GM21737 (cell line): Measurements from ENCODE around the gene SMIM36.
"Not testable (repeated sequence)": the region's sequence is repeated elsewhere in the genome, so short reads cannot be mapped to it uniquely, and the experiment has no call there.

Source experiments
- ATAC-seq: cut with Tn5 transposase; IDR thresholded peaks from one replicate; pipeline ENCODE4 v1.9.1; 2021; ENCODE audit warnings: mild to moderate bottlenecking, moderate library complexity; ENCODE audit not compliant: unreplicated experiment

Gene SMIM36

DNA sequence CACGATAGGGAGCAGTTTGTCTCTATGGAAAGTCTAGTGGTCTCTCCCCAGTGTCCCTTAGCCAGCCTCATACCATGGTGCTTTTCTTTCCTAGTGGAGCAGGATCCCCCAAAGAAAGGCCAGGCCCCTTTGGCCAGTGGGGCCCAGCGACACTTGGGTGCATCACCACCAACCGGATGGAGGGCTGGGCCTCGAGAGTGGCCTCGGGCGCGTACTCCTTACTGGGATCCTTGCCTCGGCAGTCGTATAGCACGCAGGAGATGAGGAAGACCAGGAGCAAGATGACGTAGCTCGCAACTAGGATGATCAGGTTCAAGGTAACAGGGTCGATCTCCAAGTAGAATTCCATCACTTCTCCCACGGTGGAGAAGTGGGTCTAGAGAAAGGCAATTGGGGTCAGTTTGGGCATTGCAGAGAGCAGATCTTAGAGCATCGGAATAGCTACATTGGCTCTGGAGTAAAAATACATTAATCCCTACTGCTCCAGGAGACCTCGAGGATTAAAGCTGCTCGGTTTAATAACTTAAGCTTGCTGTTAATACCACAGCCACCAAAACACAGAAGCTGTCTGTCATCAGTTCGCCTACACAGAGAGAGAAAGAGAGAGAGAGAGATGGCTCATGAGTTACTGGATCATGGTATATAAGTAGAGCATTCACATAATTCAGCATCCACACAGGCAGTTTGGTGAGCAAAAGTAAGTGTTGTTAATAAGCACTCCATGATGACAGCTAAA is at the start of gene SMIM36:
Gene SMIM36 (minus strand): TSS at position 467 of the 736 bp plus-strand sequence.
- ATAC-seq: no peak

DNA sequence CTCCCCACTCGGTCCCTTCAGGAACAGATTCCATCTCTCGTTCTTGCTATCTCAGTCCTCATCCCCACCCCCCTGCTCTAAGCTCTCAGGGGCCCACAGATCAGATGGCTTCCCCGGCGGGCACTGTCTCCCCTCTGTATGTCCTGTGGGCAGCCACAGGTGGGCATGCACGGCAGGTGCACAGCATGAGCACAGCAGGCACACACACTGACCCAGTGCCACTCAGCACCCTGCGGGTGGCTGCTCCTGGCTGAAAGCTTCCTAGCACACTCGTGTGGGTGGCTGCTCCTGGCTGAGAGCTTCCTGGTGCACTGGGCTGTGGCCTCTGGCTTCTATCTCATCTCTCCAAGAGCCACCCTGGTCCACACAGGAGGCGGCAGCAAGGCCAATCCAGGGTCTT is 44.5 kb upstream of the SMIM36 start:
- no peak for ATAC-seq

DNA sequence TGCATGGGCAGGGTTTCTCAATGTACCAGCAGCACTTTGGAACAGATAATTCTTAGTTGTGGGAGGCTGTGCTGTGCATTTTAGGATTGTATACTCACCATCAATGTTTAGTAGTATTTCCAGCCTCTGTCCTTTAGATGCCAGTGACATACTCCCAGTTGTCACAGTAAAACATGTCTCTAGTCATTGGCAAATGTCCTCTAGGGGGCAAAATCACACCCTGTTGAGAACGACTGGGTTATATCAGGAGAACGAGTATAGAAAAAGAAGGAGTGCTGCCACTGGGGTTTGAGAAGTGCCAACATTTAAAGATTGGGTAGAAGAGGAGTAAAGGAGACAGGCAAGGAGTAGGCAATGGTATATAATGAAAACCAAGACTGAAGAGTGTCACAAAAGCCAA is 37.9 kb upstream of the SMIM36 start:
- no peak for ATAC-seq

DNA sequence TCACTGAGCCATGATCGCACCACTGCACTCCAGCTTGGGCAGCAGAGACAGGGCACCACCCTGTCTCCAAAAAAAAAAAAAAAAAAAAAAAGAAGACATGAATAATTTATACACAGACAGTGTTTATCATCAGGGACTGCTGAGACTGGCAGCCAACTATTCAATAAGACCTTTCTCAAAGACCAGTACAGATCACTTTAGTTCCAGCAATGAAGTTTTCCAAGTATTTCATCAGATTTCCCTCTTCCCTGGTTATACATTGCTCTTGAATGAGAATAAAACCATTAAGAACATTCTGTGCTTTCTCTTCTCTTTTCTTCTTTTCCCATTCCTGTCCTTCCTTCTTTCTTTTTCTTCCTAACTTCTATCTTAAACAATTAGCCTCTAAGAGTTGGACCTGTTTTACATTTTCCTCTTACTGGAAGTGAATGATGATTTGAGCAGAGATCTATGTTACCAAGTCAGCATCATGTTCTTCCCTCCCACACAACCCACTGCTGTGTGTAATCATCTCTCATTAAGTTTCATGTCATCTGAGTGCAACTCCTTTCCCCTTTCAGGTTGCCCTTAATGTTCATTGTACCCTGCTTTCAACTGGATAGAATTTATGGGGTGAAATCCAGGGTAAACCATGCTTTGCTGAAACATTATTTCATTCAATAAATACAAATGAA is 35.9 kb upstream of the SMIM36 start:
- no peak for ATAC-seq

DNA sequence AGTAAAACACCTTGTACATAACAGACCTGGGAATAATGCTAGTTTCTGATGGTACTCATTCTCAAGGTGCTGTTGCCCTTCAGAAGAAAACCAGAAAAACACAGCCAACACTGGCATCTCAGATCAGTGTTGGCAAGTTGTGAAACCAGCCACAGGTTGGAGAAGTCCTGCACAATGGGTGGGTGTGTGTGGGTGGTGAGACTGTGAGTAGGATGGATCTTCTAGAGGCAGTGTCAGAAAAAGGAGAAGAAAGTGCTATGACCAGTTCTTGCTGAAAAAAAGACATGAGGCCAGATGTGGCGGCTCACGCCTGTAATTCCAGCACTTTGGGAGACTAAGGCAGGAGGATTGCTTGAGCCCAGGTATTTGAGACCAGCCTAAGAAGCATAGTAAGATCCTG is 35.2 kb upstream of the SMIM36 start:
- ATAC-seq: no peak

DNA sequence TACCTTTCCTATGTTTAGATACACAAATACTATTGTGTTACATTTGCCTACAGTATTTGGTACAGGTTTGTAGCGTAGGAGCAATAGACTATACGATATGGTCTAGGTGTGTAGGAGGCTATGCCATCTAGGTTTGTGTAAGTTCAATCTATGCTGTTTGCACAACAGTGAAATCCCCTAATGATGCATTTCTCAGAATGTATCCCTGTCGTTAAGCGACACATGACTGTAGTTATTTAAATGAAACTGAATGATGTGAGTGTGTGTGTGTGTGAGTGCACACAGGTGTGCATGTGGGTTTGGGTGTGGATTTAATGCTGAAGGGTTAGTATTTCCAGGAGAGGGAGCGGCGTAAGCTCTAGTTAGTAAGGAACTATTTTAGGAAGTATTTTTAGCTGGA is 34.6 kb upstream of the SMIM36 start:
- no peak for ATAC-seq

DNA sequence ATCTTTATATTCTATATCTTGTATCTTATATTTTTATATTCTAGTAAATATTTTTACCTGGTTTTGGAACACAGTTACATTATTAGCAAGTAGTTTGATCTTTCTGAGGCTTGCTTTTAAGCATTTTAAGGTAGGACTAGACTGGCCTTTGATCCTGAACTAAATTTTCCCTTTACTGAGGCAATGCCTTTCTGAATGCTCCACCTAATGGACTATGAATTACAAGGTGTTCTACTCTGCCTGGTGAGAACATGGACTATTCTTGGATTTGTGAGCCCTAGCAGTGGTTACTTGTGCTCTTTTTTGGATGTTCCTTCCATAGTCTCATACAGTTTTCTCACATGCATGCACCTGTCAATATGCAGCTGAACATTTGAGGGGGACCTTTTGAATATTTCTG is 32.5 kb upstream of the SMIM36 start:
- no peak for ATAC-seq

DNA sequence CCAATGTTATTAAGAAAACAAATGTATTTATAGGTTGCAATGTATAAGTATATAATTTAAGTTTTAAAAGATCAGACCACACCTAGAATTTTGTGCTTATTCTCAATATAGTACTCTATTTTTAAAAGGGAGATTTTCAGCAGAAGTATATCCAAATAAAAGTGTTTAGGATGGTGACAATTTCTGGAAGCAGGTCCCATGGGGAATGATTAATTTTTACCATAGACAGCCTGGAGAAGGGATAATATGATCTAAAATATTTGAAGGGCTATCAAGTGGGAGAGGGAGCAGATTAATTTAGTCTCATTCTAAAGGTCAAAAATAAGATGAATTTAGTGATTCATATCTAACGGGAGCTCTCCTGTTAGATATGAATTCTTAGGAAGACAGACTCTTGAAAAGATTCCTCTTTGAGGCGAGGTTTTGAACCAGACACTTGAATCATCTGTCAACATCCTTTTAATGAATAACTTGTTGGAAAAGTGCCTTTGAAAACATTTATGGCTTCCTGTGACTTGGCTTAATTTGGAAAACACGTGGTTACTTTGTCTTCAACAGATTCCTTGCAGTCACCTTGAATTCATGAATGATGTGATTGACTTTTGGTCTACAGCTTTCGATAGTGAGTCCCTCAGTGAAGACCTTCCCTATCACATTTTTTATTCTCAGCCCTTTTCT is 29.3 kb upstream of the SMIM36 start:
- no peak for ATAC-seq

DNA sequence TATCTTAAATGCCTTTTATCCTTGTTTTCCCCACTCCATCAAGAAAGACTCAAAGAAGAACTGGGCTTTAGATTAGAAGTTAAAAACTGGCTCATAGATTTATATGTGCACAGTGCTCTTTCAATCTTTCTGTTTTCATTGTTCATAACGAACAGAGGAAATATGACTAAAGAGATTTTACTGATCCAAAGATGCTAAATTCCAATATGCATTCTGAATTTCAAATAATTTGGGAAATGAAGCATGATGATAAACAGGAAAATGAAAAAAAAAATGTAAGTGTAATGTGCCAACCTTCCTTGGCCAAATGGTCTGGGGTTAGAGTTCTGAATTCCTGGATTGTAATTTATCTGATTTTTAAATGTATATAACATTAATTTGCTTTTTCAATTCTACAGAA is 25.0 kb upstream of the SMIM36 start:
- no peak for ATAC-seq

DNA sequence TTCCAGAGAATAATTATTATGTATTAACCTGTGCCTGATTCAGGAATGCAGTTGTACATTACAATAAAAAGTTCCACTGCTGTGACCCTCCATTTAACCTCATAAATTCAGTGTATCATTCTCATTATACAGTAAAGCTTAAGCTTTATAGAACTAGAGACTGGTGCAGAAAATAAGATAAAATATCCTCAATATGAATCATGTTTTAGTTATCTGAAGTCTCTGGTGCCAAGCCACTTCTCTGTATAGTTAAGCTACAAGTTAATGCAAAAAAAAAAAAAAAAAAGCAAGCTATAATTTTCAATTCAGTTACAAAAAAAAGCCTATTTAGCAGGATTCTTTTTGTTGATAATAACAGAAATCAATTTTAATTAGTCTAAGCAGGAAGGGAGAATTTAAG is 22.4 kb upstream of the SMIM36 start:
- ATAC-seq: no peak

DNA sequence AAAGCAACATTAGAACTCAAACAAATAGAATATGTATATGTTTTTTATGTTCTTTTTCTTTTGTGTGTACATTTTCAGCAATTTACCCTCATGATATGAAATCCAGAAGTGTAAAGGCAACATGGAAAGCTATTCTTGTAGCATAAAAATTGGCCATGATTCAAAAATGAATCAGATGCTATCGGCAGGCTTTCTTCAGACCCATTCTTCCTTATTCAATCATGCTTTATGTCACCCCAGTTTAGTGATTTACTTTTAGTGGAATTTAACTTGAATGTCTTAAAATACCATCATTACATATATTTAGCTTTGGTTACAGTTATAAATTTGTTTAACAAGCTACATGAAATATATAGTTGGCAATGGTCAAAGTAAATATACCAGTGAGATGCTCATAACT is 21.4 kb upstream of the SMIM36 start:
- ATAC-seq: no peak

DNA sequence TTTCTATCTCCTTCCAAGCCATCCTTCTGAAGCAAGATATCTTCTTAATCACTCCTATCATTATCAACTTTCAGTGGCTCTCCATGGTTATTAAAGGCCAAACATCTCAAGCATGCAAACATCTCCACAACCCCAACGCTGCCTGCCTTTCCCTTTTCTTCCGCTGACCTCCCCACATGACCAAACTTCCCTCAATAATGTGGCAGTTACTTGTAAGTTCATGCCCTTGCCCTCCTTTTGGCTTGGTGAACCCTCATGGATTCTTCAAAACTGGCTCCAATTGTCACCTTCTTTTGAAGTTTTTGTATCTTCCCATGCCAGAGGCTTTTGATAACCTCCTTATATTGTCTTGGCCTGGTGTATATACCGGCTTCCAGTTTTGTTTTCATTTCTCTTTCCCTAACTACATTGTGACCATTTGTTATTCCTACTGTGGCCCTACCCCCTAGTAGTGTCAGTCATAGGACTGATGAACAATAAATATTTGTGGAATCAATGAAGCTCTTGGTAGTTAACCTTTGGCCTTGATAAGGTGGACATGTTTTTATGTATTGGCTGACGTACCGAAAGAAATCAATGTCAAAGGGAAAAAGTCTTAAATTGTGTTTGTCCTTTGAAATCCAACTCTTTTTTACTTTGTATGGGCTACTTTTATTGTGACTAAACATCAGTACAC is 19.9 kb upstream of the SMIM36 start:
- no peak for ATAC-seq

DNA sequence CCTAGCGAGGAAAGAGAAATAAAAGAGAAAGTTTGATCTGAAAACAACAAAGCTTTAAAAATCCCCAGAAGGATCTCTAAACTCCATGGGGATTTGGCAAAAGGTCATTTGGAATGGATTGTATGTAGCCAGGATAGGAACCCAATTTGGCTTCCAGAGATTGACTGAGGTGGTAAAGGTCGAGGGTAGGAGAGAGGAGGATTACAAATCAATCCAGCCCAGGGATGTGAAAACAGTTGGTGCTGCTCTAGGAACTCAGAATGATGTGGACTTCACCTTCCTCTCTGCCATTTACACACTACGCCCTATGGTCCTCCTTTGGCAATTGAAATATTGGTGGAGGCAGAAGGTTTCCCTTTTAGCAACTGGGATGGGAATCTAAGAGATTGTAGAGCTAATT is 18.8 kb upstream of the SMIM36 start:
- ATAC-seq: no peak

DNA sequence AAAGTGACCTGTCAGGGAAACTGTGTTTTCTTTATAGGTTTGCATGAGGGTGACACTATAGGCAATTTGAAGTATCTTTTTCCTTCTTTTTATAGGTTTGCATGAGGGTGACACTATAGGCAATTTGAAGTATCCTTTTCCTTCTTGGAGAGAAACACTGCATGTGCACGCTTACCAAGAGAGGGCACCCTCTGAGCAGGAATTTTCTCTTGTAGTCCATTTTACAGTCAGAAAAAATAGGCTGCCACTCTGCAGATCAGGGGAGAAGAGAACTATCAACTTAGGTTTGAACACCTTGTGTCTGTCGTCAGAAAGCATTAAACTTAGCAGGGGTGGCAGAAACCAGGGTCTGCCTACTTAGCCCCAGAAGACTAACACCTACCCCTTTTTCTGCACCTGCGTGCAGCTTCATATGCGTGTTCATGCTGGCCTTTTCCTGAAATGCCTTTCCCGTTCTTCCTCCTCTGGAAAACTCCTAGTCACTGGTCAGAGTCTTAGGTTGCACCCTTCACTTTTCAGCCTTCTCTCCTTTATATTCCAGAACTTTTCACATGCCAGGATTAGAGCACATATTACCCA is 16.4 kb upstream of the SMIM36 start:
- no peak for ATAC-seq

DNA sequence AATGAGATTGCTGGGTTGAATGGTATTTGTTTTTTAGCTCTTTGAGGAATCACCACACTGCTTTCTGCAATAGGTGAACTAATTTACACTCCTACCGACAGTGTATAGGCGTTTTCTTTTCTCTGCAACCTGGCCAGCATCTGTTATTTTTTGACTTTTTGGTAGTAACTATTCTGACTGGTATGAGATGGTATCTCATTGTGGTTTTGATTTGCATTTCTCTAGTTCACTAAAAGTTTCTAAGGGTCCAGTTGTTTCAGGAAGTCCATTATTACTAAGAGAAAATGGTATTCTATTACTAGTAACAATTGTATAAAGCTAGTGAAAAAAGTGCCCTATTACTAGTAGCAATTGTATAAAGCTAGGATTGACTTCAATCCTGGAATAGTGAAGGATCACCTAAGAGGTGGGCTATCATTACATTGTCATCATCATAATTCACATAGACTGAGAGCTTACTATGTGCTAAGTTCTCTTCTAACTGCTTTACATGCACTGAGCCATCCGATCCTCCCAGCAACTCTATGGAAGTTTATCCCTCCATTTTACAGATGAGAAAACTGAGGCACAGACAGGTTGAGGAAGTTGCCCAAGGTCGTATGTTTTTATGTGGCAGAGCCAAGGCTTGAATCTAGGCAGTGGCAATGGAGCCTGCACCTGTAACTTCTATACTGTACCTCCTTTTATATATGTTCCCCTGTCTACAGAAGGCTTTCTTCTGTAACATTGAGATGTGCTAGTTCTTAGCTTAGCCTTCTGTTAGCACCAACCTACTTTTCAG is 13.4 kb upstream of the SMIM36 start:
- peak; percentile 46 for ATAC-seq

DNA sequence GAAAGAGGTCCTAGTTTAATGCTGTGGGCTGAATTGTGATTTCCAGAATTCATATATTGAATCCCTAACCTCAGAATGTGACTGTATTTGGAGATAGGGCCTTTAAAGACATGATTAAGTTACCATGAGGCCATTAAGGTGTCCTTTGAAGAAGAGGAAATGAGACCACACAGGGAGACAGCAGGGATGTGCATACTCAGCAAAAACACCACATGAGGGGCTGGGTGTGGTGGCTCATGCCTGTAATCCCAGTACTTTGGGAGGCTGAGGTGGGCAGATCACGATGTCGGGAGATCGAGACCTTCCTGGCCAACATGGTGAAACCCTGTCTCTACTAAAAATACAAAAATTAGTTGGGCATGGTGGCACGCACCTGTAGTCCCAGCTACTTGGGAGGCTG is 11.8 kb upstream of the SMIM36 start:
- ATAC-seq: not testable (repeated sequence)

DNA sequence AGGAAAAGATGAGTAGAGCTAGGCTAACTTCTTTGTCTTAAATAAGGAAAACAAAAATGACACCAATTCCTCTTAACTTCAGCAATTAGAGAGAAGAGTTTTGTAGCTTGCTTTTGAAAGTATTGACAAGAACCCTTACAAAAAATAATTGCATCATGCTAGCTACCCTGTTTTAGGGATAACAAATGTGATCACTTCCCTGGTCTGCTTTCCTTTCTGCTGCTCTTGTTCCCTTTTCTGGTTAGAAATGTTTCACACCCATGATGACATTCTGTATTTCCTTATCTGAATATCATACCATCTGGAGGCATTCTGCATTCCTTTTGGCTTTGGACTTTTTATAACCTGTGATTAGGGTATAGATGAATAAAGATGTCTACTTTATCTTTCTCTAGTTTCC is 9.9 kb upstream of the SMIM36 start:
- no peak for ATAC-seq

DNA sequence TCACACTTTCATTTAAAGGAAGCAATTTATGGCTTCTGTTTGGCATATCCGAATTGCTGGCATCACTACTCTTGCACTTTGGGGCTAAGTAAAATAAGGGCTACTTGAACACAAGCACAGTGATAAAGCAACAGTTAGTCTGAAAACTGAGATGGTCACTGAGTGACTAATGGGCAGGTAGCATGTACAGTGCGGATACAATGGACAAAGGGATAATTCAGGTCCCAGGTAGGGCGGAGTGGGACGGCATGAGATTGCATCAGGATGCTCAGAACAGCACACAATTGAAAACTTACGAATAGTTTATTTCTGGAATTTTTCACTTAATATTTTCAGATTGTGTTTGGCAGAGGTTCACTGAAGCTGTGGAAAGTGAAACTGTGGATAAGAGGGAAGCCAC is 9.2 kb upstream of the SMIM36 start:
- no peak for ATAC-seq

DNA sequence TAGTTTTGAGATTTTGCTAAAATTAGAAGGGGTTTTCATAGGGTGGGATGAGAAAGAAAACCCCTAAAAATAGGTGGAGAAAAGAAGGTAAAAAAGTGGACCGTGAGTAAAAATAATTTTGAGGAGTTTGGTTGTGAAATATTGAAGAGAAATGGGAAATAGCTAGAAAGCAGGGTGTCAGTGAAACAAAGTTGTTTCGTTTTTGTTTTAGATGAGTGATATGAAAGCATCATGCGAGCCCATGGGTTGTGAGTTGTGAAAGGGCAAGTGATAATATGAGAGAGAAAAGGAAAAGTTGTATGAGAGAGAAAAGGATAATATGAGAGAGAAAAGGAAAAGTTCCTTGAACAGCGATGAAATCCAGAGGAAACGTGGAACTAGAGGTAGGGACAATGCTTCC is 7.3 kb upstream of the SMIM36 start:
- ATAC-seq: no peak

DNA sequence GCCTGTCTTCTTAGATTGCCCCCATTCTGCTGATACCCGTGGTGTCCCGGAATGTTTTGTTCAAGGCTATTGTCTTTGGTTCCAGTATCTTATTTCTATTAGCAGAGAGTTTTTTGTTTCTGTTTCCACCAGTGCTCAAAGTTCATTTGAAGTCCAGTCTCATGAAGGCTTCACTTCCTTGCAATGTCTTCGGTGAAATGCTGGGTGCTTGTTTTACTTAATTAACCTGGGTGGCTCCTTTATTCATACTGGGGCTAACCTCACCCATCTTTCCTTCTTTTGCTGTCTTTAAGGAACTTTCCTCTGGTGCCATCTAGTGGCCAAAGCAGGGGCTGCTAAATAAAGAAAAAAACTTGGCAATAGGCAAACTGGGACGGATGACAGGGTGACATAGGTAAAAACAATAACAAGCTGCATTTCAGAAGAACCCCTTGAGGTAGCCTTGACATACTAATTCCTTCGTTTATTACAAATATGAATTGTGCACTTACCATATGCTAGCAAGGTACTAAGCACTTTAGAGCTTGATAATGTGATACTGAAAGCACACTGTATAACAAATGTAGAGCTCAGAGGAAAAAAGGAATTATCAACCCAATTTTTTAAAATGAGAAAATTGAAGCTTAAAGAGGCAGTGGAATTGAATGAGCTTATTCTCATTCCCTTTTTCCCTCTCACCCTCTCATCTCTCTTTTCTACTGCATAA is 2.8 kb upstream of the SMIM36 start:
- ATAC-seq: peak; percentile 67
